Ascending aorta (tissue), 2 donors: ENCODE results near the gene ARMC2. TPM values are rescaled to one million over a fixed set of nuclear protein-coding genes. Genes with fewer than 3 reads are reported as not detected.
"Not testable (repeated sequence)": the region's sequence is repeated elsewhere in the genome, so short reads cannot be mapped to it uniquely, and the experiment has no call there.

Source experiments
- DNase-seq, 2 donors: peaks; one replicate each; pipeline ENCODE4 v3.0.0-alpha.2; 2019; ENCODE audit warnings: low spot score in 2 of 2
- H3K27ac ChIP-seq, 2 donors: fragments of 200-600 bp; sonication (generic); one replicate each; pipeline ENCODE4 v1.5.1; 2016 to 2017; ENCODE audit warnings: mild to moderate bottlenecking in 1 of 2
- H3K27me3 ChIP-seq: fragments of 200-600 bp; sonication (generic); one replicate; pipeline ENCODE4 v1.5.1; 2017
- H3K36me3 ChIP-seq, 2 donors: fragments of 200-600 bp; sonication (generic); one replicate each; pipeline ENCODE4 v1.5.1; 2016
- H3K4me1 ChIP-seq, 2 donors: fragments of 200-600 bp; sonication (generic); one replicate each; pipeline ENCODE4 v1.5.1; 2016 to 2017; ENCODE audit warnings: mild to moderate bottlenecking in 1 of 2
- H3K4me3 ChIP-seq, 2 donors: fragments of 200-600 bp; sonication (generic); one replicate each; pipeline ENCODE4 v1.5.1; 2016 to 2017; ENCODE audit warnings: mild to moderate bottlenecking in 1 of 2
- H3K9me3 ChIP-seq, 2 donors: fragments of 200-600 bp; sonication (generic); one replicate each; pipeline ENCODE4 v1.5.1; 2016
- intact Hi-C: fragments of 100-400 bp; cut with DNase I; formaldehyde crosslinking; loops from one replicate; pipeline ENCODE4 v1.15.1; 2023
- total RNA-seq: library from RNA; depleted of rRNA; stranded (reverse); fragments of >200 nt; gene quantifications from one replicate; pipeline ENCODE4 v1.1.0, GENCODE V29; 2016
- TF ChIP-seq, protein P1 (sequence below), 3 experiments: fragments of 200-600 bp in 2 of 3; fragments of 450-650 bp in 1 of 3; sonication (generic) in 2 of 3; IDR thresholded peaks; one replicate each; pipeline ENCODE4 v1.5.1; 2016 to 2019; ENCODE audit warnings: antibody characterized with exemption in 3 of 3, mild to moderate bottlenecking in 1 of 3, moderate library complexity in 1 of 3

ARMC2 gene
- total RNA-seq, 1 donor from 2014 or later = 0.11 TPM

DNA sequence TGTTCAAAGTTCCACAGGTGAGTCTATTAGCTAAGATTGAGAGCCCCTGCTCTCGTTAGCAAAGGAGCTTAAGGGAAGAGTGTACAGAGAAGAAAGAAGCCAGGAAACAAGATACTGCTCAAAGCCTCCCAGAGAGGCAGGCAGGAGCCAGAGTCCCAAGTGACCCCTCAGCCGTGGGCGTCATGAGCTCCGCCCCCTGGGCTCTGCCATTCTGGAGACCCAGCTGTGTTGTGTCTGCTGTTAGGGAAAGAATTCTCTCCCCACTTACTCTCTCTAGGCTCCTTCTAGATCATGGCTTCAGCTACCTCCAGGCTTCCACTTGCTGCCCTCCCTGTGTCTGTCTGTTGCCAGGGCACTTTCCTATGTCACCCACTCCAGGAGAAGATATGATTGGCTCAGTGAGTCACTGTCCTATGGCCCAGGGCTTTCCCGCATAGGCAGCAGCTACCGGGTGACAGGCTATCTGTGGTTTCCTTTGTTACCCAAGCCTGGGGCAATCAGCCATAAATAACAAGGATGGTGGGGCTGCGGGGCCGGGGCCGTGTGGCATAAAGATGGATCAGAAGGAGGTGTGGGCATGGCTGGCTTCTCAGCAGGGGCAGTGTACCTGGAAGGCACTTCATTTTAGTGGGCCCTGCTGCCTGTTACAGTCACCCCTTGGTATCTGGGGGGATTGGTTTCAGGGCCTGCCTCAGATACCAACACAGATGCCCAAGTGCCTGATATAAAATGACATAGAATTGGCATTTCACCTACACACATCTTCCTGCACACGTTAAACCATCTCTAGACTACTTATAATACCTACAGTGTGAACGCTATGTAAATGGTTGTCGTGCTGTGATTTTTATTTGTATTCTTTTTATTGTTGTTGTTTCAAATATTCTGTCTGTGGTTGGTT is 118.9 kb downstream of the ARMC2 start:
- DNase-seq = peak; percentile 28 to 72
- H3K4me1 ChIP-seq = peaks cover 0 to 1% of the 10 kb centered on the region in 2 donors
- no peaks in the 10 kb centered on the region for H3K27me3 ChIP-seq
- H3K36me3 ChIP-seq = no peaks in the 10 kb centered on the region
- H3K27ac ChIP-seq = no peak overlapping the region
- no peaks in the 10 kb centered on the region for H3K9me3 ChIP-seq
- TF ChIP-seq, protein P1, sequence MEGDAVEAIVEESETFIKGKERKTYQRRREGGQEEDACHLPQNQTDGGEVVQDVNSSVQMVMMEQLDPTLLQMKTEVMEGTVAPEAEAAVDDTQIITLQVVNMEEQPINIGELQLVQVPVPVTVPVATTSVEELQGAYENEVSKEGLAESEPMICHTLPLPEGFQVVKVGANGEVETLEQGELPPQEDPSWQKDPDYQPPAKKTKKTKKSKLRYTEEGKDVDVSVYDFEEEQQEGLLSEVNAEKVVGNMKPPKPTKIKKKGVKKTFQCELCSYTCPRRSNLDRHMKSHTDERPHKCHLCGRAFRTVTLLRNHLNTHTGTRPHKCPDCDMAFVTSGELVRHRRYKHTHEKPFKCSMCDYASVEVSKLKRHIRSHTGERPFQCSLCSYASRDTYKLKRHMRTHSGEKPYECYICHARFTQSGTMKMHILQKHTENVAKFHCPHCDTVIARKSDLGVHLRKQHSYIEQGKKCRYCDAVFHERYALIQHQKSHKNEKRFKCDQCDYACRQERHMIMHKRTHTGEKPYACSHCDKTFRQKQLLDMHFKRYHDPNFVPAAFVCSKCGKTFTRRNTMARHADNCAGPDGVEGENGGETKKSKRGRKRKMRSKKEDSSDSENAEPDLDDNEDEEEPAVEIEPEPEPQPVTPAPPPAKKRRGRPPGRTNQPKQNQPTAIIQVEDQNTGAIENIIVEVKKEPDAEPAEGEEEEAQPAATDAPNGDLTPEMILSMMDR (IDR thresholded peaks at IDR 0.05) = no peak
- no peak overlapping the region for H3K4me3 ChIP-seq
- intact Hi-C loops = no loop called here

DNA sequence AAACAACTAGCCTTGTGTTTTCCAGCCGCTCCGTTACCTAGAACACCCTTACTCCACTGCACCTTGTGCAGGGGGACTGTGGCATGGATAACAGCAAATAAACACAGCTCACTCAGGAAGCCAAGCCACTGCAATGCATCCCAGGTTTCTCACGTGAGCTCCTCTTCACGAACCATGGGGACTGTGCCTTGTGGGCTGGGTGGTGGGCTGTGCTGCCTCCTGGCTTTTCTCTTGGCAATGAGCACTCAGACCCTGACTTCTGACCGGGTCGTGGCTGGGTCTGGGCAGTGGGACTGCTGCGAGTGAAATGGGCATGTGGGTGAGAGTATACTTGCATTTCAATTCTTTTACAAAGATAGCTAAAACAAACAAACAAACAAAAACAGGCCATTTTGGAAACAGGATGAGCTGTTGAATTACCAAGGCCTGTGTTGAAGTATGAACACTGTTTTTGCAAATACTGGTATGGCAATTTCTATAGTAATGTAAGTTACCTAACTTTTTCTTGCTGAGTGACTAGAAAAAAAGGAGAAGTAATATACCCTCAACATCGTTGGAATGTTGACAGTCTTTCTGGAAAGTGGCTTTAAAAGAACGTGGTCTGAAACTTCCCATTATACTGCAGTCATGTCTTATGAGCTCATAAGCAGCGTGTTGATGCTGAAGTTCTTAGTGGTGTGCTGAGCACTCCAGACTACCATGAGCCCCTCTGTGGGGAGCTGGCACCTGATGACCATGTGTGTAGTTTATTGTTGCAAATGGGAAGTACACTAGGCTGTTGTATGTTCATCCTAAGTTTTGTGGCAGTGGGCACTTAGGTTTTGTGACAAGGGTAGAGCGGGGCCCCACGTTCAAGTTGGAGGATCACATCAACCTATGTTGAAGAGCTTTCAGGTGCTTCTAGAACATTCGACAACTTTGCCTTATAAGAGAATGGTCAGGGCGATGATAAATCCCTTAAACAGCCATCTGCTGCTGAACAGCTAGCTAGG is 120.4 kb downstream of the ARMC2 start:
- H3K9me3 ChIP-seq = no peaks in the 10 kb centered on the region
- no peak for DNase-seq
- no peaks in the 10 kb centered on the region for H3K36me3 ChIP-seq
- TF ChIP-seq, protein P1 (IDR thresholded peaks at IDR 0.05) = no peak
- H3K27ac ChIP-seq = peak overlapping the region in 1 of 2 donors; percentile 21
- no peak overlapping the region for H3K4me3 ChIP-seq
- H3K27me3 ChIP-seq = no peaks in the 10 kb centered on the region
- no peaks in the 10 kb centered on the region for H3K4me1 ChIP-seq
- intact Hi-C loops = no loop called here

DNA sequence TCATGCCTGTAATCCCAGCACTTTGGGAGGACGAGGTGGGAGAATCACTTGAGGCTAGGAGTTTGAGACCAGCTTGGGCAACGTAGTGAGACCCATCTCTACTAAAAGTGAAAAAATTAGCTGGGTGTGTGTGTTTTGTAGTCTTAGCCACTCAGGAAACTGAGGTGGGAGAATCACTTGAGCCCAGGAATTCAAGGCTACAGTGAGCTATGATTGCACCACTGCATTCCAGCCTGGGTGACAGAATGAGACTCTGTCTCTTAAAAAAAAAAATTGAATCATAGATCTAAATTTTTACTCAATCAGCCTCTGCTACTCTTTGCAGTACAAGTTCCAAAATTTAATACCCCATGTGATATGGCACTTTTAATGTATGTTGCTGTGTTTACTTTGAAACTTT is 121.6 kb downstream of the ARMC2 start:
- H3K36me3 ChIP-seq = no peaks in the 10 kb centered on the region
- no peak overlapping the region for H3K27ac ChIP-seq
- no peaks in the 10 kb centered on the region for H3K27me3 ChIP-seq
- no peak overlapping the region for H3K4me3 ChIP-seq
- H3K4me1 ChIP-seq = no peaks in the 10 kb centered on the region
- intact Hi-C loops = no loop called here
- no peak for DNase-seq
- no peaks in the 10 kb centered on the region for H3K9me3 ChIP-seq
- TF ChIP-seq, protein P1 (IDR thresholded peaks at IDR 0.05) = no peak

DNA sequence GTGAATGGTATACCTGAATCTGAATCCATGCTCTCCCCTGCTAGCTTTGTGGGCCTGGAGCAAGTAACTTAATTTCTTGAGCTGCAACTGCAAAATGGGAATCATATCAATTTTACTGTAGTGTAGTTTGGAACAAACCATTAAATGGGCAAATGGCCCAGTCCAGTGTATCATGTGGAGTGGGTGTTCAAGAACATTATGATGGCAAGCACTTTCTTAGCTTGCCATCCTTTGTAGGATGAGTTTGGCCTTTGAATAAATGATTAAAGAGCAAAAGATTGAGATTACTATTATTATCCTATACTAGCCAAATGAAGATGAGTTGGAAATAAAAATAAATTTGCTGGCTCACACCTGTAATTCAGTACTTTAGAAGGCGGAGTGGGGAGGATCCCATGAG is 126.0 kb downstream of the ARMC2 start:
- DNase-seq = no peak
- no peaks in the 10 kb centered on the region for H3K36me3 ChIP-seq
- H3K4me3 ChIP-seq = no peak overlapping the region
- no peaks in the 10 kb centered on the region for H3K27me3 ChIP-seq
- peaks cover 0 to 14% of the 10 kb centered on the region in 2 donors for H3K9me3 ChIP-seq
- no peaks in the 10 kb centered on the region for H3K4me1 ChIP-seq
- intact Hi-C loops = no loop called here
- TF ChIP-seq, protein P1 (IDR thresholded peaks at IDR 0.05) = no peak
- H3K27ac ChIP-seq = no peak overlapping the region

DNA sequence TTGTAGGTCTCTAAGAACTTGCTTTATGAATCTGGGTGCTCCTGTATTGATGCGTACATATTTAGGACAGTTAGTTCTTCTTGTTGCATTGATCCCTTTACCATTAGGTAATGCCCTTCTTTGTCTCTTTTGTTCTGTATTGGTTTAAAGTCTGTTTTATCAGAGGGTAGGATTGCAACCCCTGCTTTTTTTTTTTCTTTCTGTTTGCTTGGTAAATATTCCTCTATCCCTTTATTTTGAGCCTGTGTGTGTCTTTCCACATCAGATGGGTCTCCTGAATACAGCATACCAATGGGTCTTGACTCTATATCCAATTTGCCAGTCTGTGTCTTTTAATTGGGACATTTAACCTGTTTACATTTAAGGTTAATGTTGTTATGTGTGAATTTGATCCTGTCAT is 130.4 kb downstream of the ARMC2 start:
- H3K9me3 ChIP-seq = peaks cover 0 to 29% of the 10 kb centered on the region in 2 donors
- H3K4me3 ChIP-seq, DNase-seq, H3K36me3 ChIP-seq, H3K27me3 ChIP-seq, intact Hi-C loops, H3K4me1 ChIP-seq, H3K27ac ChIP-seq: not testable (repeated sequence)
